GM11168 (cell line): ENCODE measurements around the gene DGKA.
"Not testable (repeated sequence)": the region's sequence is repeated elsewhere in the genome, so short reads cannot be mapped to it uniquely, and the experiment has no call there.

Source experiments
- in situ Hi-C: fragments of 300-500 bp; cut with MboI; formaldehyde crosslinking; loops from one replicate; pipeline ENCODE4 v1.12.0; 2022; ENCODE audit warnings: low sequenced_read_pairs; ENCODE audit not compliant: unreplicated experiment

The DGKA gene

DNA sequence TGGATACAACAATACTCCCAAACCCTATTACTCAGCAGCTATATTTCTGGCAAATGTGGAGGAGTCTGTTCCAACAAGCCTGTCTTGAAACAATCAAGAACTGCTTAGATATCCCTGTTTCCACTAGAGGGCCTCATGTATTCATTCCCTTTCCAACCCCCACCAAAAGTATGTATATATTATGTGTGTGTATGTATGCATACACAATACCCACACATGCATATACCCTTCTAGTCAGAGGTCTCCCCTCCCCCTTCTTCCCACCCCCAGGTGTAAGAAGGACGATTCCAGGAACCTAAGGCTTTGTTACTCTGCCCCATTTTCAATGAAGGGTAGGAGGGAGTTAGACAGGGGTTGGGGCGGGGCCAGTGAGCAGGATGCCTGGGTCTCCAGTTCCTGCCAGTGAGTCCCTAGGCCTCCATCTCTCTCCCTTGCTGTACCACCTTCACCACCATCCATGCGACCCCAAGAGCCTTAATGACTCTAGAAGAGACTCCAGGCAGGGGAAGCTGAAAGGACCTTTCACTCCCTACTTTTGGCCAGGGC is at the start of gene DGKA:
DGKA (plus strand) TSS at position 392 of the 546 bp plus-strand sequence. CDS start 5,342 bp downstream, outside the sequence.
- in situ Hi-C loops = no loop called here

- in situ Hi-C loops = no loop called here
Measured at GRCh38 chr12:55885113-55885512, 45.8 kb upstream of the DGKA start.

DNA sequence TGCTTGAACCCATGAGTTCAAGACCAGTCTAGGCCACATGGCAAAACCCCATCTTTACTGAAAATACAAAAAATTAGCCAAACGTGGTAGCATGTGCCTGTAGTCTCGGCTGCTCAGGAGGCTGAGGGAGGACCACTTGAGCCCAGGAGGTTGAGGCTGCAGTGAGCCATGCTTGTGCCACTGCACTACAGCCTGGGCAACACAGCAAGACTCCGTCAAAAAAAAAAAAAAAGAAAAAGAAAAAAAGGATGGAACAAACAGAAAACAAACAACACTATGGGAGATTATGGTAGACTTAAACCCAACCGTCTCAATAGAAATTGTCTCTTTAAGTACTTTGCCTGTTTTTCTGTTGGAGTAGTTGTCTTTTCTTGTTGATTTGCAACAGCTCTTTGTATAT is 39.7 kb upstream of the DGKA start:
- in situ Hi-C loops = no loop called here

DNA sequence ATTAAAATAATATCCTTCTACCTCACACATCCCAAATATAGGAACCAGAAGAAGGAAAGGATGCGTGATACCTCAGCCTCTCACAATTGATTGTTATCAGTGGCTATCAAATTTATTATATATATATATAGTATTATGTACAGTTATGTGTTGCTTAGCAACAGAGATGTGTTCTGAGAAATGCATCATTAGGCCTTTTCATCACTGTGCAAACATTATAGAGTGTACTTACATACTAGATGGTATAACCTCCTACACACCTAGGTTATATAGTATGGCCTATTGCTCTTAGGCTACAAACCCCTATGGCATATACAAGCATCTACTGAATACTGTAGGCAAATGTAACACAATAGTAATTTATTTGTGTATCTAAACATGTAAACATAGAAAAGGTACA is 37.2 kb upstream of the DGKA start:
- in situ Hi-C loops = no loop called here

DNA sequence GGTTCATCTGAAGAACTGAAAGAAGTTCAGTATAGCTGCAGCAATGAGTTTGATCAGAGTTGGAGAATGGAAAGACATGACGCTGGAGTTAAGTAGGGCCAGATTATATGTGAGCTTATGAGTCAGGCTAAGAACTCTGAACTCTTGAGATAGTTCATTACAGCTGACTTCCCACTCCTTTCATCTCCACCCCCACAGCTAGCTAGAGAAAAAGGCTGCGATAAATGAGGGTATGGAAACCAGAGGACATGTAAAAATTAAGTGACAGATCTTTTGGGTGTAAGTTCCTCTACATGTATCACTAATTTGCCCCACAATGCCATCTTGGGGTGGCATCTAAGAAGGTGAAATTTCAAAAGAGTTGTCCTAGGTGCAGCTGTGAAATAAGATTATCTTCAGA is 31.9 kb upstream of the DGKA start:
- in situ Hi-C loops = no loop called here

GRCh38 chr12:55901881-55902490 is 29.0 kb upstream of the DGKA start:
- in situ Hi-C loops = no loop called here

DNA sequence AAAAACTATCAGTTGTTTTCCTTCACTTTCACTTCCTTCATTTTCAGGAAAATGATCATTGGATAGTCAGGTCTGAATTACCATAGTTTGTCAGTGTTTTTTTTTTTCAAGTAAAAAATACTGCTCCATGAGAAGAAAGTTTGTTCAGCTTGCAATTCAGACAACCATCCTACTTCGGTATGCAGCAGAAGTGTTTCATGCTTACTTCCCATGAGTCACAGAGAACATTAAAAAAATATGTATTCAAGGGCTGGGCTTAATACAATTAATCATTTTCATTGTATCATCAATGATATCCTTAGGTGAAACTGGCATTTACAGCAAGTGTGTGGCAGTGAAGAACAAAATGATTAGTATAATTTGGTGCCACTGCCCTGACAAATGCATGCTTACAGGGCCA is 24.9 kb upstream of the DGKA start:
- in situ Hi-C loops = no loop called here

- in situ Hi-C loops = no loop called here
Measured at GRCh38 chr12:55908726-55909512, 22.0 kb upstream of the DGKA start.

- in situ Hi-C loops = no loop called here
Measured at GRCh38 chr12:55909513-55909884, 21.5 kb upstream of the DGKA start.

- in situ Hi-C loops = no loop called here
Measured at GRCh38 chr12:55912908-55913307, 18.1 kb upstream of the DGKA start.

DNA sequence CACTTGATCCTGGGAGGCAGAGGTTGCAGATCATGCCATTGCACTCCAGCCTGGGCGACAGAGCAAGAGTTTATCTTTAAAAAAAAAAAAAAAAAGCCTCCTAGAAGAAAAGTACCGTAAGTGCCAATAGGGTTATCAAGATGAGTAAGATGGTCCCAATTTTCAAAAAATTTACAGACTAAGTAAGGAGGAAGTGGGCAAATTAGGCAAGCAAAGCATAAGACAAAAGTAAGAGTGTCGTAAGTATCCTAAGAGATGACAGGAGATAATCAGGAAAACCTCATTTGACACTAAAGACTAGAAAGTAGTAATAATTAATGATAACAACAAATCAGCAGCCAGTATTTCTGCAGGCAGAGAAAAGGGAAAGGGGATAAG is 15.5 kb upstream of the DGKA start:
- in situ Hi-C loops = no loop called here

DNA sequence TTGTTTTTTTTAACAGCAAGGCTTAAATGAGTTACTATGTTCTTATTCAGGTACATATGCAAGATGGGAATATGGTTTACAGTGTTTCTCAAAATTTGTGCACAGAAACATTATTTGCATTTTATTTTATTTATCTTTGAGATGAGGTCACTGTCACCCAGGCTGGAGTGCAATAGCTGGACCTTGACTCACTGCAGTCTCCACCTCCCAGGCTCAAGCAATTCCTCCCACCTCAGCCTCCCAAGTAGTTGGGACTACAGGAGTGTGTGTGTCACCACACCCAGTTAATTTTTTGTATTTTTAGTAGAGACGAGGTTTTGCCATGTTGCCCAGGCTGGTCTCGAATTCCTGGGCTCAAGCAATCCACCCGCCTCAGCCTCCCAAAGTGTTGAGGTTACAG is 11.9 kb upstream of the DGKA start:
- in situ Hi-C loops = not testable (repeated sequence)

DNA sequence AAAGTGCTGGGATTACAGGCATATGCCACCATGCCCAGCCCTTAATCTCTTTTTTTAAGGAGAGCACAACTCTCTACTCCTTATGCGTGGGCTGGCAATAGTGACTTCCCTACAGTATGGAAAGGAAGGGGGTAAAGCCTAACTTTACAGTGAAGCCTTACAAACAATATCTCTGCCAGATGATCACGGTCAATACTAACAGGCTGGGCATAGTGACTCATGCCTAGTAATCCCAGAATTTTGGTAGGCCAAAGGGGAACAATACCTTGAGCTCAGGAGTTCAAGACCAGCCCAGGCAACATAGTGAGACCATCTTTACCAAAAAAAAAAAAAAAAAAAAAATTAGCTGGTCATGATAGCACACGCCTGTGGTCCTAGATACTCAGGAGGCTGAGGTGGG is 8.8 kb upstream of the DGKA start:
- in situ Hi-C loops = no loop called here

GRCh38 chr12:55923648-55924047 is 7.3 kb upstream of the DGKA start:
- in situ Hi-C loops = not testable (repeated sequence)

DNA sequence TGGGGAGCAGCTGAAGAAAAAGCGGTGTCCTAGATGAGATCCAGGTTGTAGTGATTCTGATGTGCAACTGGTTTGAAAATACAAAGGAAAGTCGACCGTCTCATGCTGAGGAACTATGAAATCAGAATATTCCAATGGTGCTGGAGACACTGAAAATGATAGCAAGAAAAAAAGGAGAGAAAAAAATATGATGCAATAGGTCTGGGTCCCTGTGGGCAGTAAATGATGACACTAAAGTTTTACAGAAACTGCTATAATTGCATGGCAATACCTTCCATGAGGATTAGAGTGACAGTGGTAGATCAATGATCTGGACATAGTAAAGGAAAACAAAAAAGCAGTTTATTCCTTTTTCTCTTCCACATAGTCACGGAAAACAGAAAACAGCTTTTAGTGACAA is 5.6 kb upstream of the DGKA start:
- in situ Hi-C loops = no loop called here

- in situ Hi-C loops = no loop called here
Measured at GRCh38 chr12:55925870-55926737, 4.9 kb upstream of the DGKA start.

DNA sequence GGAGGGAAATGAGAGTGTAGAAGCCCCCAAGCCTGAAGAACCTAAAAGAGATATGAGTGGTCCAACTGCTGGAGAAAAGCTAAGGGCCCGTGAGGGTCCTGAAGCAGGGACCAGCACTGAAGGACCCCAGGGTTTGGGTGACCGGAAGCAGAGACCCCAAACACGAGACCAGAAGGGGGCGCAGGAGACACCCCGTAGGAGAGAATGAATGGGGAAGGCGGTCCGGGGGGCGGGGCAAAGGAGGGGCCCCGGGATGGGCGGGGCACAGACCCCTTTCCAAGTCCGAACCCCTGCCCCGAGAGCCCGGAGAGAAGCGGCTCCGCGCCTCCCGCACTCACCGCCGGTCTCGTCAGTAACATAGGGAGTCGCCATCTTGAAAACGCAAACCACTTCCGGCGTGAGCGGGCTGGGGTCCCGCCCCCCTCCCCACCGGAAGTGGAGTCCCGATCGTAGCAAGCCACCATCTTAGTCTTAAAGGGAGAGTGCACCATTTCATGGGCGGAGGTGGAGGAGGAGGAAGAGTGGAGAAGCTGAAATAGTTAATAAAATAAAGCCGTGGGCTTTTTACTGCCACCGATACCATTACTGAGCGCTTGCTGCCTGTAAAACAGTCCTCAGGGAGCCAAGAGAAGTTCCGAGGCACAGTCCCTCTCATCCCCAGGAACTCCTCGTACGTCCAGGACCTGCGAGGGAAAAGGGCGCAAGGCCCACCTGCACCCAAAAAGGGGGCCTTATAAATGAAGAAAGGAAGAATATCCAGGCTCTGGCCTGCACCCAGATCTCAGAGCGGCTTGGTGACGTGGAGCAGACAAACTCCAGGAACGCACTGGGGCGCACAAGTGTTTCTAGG is 4.0 kb upstream of the DGKA start:
- in situ Hi-C loops = no loop called here

DNA sequence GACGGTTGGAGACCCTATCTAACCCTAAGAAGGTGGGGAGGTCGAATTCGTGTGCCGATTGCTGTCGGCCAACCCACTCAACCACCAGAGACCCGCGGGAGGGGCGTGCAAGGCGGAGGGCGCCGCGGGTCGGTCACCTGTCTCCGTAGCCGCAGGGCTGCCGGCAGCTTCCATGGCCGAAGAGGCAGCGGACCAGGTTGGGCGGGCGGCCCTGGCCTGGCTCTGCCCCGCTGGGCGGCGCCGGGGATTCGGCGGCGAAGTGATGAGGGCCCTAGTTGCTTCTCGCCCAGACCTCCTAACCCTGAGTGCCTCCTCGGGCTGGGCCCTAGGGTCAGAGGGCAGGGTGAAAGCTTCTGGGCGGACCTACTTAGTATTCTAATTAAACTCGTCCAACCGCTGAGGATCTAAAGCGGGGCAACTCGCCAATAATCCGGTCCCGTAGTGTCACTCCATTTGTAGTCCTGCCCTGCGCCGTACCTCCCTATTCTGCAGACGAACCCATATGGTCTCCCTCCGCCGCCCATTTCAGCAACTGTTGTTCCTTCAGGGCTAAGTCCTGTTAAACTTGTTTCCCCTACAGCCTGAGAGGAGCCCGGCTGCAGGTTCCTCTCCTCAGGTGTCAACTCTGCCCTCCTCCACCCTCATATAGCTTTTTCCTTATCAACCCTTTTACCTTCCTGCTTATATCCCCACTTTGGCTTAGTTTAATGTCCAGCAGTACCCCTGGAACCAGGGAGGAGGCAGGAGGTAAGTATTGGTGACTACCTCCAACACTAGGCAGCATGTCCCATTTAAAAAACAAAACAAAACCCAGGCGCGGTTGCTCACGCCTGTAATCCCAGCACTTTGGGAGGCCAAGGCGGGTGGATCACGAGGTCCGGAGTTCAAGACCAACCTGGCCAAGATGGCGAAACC is 3.1 kb upstream of the DGKA start, which contains the start of gene PYM1:
PYM1 (minus strand) TSS at position 307 of the 915 bp plus-strand sequence; CDS start at position 174, 133 bp downstream.
- in situ Hi-C loops = no loop called here

- in situ Hi-C loops = no loop called here
Measured at GRCh38 chr12:55929306-55929791, 1.6 kb upstream of the DGKA start.
